Muscle of back (tissue), 11 donors: ENCODE measurements around the gene GPR34. TPM values are rescaled to one million over a fixed set of nuclear protein-coding genes. Genes with fewer than 3 reads are reported as not detected.

Experiments used
- DNase-seq, 3 donors: peaks; one replicate each; pipeline versions ENCODE4 v3.0.0 to v3.0.0-alpha.2; 2013
- polyA plus RNA-seq, 10 donors: library from polyadenylated mRNA; unstranded; fragments of 120-200 nt; gene quantifications; one replicate each; pipeline ENCODE4 v1.2.1, GENCODE V29; 2013; ENCODE audit not compliant: insufficient read length in 10 of 10

The GPR34 gene
- polyA plus RNA-seq, 10 donors = 4.0 to 10.8 (median 7.4) TPM

DNA sequence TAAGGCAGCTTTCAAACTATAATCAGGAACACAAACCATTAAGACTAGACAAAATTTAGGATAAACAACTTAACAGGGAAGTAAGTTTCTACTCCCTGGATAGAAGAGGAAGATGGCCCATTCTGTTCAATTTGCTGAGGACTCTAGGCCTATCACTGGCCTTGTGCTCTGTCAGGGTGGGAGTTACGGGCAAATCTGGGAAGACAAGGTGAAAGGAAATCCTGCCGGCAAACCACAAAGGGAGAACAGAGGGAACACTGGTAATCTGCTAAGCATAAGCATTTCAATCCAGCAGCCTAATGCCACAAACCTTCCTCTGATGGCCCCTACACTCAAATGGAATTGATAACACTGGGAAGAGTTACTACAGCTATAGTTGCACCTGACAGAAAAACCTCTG lies 43.5 kb downstream of the GPR34 start:
- no peak for DNase-seq

DNA sequence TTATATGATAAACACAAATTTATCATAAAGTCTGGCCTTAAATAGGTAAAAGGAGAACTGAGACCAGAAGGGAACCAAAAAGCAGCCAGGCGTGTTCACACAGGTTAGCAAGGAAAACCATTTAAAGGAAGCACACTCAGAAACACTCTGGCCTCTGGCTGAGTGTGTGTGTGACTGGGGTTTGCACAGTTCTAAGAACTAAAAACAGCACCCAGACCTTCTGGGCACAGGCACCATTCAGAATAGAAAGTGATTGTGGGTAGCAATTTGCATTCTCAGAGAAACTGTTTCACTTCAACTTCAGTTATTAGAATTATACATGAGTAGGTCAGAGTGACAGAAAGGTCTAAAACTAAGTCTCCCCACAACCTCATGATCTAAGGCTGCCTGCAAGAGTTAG lies 45.2 kb downstream of the GPR34 start:
- no peak for DNase-seq

DNA sequence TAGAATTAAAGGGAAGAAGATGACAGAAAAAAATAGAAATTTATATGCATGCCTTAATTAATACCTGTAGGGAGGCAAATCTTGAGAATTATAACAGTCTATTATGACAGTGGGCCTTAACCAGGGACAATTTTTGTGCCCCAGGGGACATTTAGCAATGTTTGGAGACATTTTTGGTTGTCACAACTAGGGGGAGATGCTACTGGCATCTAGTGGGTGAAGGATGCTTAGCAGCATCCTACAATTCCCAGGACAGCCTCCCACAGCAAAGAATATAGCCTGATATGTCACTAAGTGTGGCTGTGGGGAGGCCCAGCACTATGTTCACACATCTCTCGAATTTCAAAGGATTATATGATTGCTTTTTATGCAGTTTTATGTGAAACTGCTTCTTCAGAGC lies 45.8 kb downstream of the GPR34 start:
- peak in 2 of 3 donors; percentile 4 to 8 for DNase-seq

GRCh38 chrX:41737065-41737464 lies 48.3 kb downstream of the GPR34 start:
- DNase-seq = peak in 1 of 3 donors; percentile 12

GRCh38 chrX:41739871-41740270 lies 51.1 kb downstream of the GPR34 start:
- DNase-seq = no peak

Other genes with a start within 250 kb of the GPR34 start
- not detected for gene NYX, start 241.6 kb upstream of the GPR34 start, polyA plus RNA-seq
- gene GPR82, start 35.2 kb downstream of the GPR34 start, polyA plus RNA-seq = under 1 TPM in 8 of 10 donors, not detected in 2; 0.05 to 0.41 (median 0.08) TPM
- 10 to 100 TPM; 19.8 to 40.3 (median 26.1) TPM for gene CASK, start 234.6 kb downstream of the GPR34 start, polyA plus RNA-seq